ENCODE data around the gene MGLL. TPM values are rescaled to one million over a fixed set of nuclear protein-coding genes. Genes with fewer than 3 reads are reported as not detected.

MGLL gene
- total and polyA plus RNA-seq, 8 donors: 8.6 to 318 (median 16.0) TPM

- H3K9me3 ChIP-seq: no peaks in the 10 kb centered on the region
- TF ChIP-seq CTCF (IDR thresholded peaks at IDR 0.05): no peak
- no peak for ATAC-seq
- no peak overlapping the region for H3K4me3 ChIP-seq
- peaks cover 0 to 47% of the 10 kb centered on the region in 2 donors for H3K36me3 ChIP-seq
- H3K4me1 ChIP-seq: peaks cover 11 to 34% of the 10 kb centered on the region in 2 donors
- DNase-seq: no peak
- no peaks in the 10 kb centered on the region for H3K27me3 ChIP-seq
- no peak overlapping the region for H3K27ac ChIP-seq
- intact Hi-C loops (cut with DNase I): no loop called here
Observed at GRCh38 chr3:127716384-127716783, 105.9 kb downstream of the MGLL start.

- Histone ChIP-seq H3K27ac (peak overlapping the region in 1 of 2 donors; percentile 50), H3K9me3 (no peaks in the 10 kb centered on the region)
- no peak for TF ChIP-seq CTCF (IDR thresholded peaks at IDR 0.05)
Observed at GRCh38 chr3:127715532-127715931, 106.8 kb downstream of the MGLL start.

GRCh38 chr3:127714866-127715265, 107.4 kb downstream of the MGLL start:
- Histone ChIP-seq H3K4me1 (peaks cover 5 to 34% of the 10 kb centered on the region in 2 donors), H3K4me3 (no peak overlapping the region), H3K27me3 (no peaks in the 10 kb centered on the region), H3K27ac (peak overlapping the region; percentile 3 to 50), H3K9me3 (no peaks in the 10 kb centered on the region), H3K36me3 (peaks cover 0 to 37% of the 10 kb centered on the region in 2 donors)
- DNase-seq (no peak), ATAC-seq (no peak)
- no peak for TF ChIP-seq CTCF (IDR thresholded peaks at IDR 0.05)
- intact Hi-C loops (cut with DNase I): no loop called here

More at GRCh38 chr3:127715532-127715931, 106.8 kb downstream of the MGLL start:
- no peaks in the 10 kb centered on the region for H3K27me3 ChIP-seq
- H3K4me3 ChIP-seq: no peak overlapping the region
- H3K36me3 ChIP-seq: peaks cover 0 to 43% of the 10 kb centered on the region in 2 donors
- intact Hi-C loops (cut with DNase I): no loop called here
- ATAC-seq (no peak), DNase-seq (no peak)
- peaks cover 5 to 34% of the 10 kb centered on the region in 2 donors for H3K4me1 ChIP-seq

- intact Hi-C loops (cut with DNase I): no loop called here
- no peak for DNase-seq
- ATAC-seq: peak; percentile 57
- no peak for TF ChIP-seq CTCF (IDR thresholded peaks at IDR 0.05)
- Histone ChIP-seq H3K27ac (peak overlapping the region; percentile 3 to 50), H3K9me3 (no peaks in the 10 kb centered on the region), H3K4me3 (no peak overlapping the region), H3K27me3 (no peaks in the 10 kb centered on the region), H3K4me1 (peaks cover 5 to 34% of the 10 kb centered on the region in 2 donors), H3K36me3 (peaks cover 0 to 30% of the 10 kb centered on the region in 2 donors)
Observed at GRCh38 chr3:127714125-127714571, 108.2 kb downstream of the MGLL start.

GRCh38 chr3:127712881-127713771, 109.2 kb downstream of the MGLL start:
- no peak for TF ChIP-seq CTCF (IDR thresholded peaks at IDR 0.05)
- H3K27me3 ChIP-seq: no peaks in the 10 kb centered on the region
- no peak overlapping the region for H3K4me3 ChIP-seq
- ATAC-seq (no peak), DNase-seq (no peak)
- intact Hi-C loops (cut with DNase I): no loop called here
- peak overlapping the region; percentile 3 to 50 for H3K27ac ChIP-seq
- H3K36me3 ChIP-seq: peaks cover 0 to 36% of the 10 kb centered on the region in 2 donors
- H3K4me1 ChIP-seq: peaks cover 5 to 34% of the 10 kb centered on the region in 2 donors
- H3K9me3 ChIP-seq: no peaks in the 10 kb centered on the region
